ENCODE results near the gene ENPP3.

DNA sequence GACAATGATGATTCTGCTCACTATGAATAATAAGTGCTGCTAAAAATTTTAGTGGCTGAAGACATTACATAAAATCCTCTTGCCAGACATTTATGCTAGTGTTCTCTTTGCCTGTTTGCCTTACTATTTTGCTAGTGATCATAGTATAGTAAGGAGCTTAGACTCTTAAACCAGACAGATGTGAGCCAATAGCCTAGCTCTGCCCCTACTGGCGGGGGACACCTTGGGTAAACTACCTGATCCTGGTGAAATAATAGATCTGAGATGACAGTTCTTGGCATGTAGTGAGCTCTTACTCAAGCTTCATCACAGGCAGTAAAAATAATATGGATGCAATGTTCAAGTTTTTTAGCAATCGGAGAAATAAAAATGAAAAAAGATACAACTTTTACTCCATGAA, 18.8 kb downstream of the ENPP3 start:
- no peak for TF ChIP-seq EZH2 (IDR thresholded peaks at IDR 0.05; ENCODE audit: insufficient read depth, poor library complexity, severe bottlenecking)
- TF ChIP-seq EZH2phosphoT487 (IDR thresholded peaks at IDR 0.05; ENCODE audit: insufficient read depth, low read depth): no peak

Data from GM23248 (cell line).